Omental fat pad (tissue), 4 donors: Measurements from ENCODE around the gene TEDC1. TPM values are rescaled to one million over a fixed set of nuclear protein-coding genes. Genes with fewer than 3 reads are reported as not detected.

Source experiments
- ATAC-seq: fragments of 150-250 bp; one replicate; pipeline ENCODE4 v1.9.1; 2016; ENCODE audit warnings: mild to moderate bottlenecking, moderate library complexity; ENCODE audit not compliant: low FRiP score
- DNase-seq: peaks from one replicate; pipeline ENCODE4 v3.0.0-alpha.2; 2019; ENCODE audit warnings: low spot score
- CTCF ChIP-seq, 3 donors: fragments of 450-650 bp; IDR thresholded peaks; one replicate each; pipeline ENCODE4 v1.5.1; 2016 to 2017; ENCODE audit warnings: antibody characterized with exemption in 3 of 3, mild to moderate bottlenecking in 3 of 3, moderate library complexity in 2 of 3
- total RNA-seq, 4 donors: library from RNA; depleted of rRNA; stranded (reverse); fragments of >200 nt; gene quantifications; one replicate each; pipeline ENCODE4 v1.1.0, GENCODE V29; 2016

Gene TEDC1
- total RNA-seq, 4 donors from 2014 or later = 2.8 to 18.9 (median 7.4) TPM

- DNase-seq (no peak), ATAC-seq (no peak)
- no peak for TF ChIP-seq CTCF (IDR thresholded peaks at IDR 0.05)
Measured at GRCh38 chr14:105452963-105453362, 38.1 kb upstream of the TEDC1 start.

DNA sequence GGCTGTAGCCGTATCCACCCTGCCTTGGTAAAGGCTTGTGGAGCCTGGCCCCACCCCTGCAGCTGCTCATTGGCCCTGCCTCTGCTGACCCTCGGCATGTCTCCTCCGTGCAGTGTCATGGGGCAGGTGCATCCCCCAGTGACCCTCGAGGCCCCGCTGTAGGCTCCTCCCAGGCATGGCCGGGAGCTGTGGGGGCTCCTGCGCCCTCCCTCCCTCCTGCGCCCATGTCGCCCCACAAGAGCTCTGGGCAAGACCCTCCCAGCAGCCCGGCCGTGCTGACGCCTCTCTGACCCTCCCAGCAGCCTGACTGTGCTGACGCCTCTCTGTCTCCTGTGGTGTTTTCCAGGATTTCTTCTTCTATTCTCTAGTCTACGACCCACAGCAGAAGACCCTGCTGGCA lies 37.2 kb upstream of the TEDC1 start:
- TF ChIP-seq CTCF (IDR thresholded peaks at IDR 0.05) = no peak
- ATAC-seq = no peak
- no peak for DNase-seq

DNA sequence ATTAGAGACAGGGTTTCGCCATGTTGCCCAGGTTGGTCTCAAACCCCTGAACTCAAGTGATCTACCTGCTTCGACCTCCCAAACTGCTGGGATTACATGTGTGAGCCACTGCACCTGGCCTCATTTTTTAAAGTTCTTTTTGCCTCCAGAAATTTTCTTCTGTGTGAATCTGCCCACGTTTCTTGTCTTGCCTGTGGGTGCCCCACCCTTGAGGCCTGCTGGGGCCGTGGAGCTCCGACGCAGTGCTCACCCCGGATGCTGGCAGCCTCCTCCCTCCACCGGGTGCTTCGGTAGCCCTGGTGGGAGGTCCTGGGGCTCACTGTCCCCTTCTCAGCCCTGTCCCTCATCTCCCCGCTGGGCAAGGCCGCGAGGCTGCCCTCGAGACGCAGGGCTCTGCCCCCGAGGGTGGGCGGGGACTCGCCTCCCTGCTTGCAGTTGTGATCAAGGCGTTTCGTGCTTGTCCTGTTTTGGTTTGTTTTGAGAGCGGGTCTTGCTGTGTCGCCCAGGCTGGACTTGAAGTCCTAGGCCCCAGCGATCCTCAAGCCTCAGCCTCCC lies 35.9 kb upstream of the TEDC1 start:
- no peak for TF ChIP-seq CTCF (IDR thresholded peaks at IDR 0.05)
- no peak for DNase-seq
- ATAC-seq = no peak

- no peak for ATAC-seq
- no peak for TF ChIP-seq CTCF (IDR thresholded peaks at IDR 0.05)
- no peak for DNase-seq
Measured at GRCh38 chr14:105455766-105456660, 35.0 kb upstream of the TEDC1 start.

- no peak for ATAC-seq
- no peak for DNase-seq
- TF ChIP-seq CTCF (IDR thresholded peaks at IDR 0.05) = no peak
Measured at GRCh38 chr14:105456736-105457617, 34.1 kb upstream of the TEDC1 start.

GRCh38 chr14:105458010-105458409 lies 33.0 kb upstream of the TEDC1 start:
- ATAC-seq (no peak), DNase-seq (no peak)
- no peak for TF ChIP-seq CTCF (IDR thresholded peaks at IDR 0.05)
